Neural cell (in vitro differentiated cells): Measurements from ENCODE around the gene TTC8.

Experiments used
- EP300 ChIP-seq: fragments of 450-650 bp; conservative IDR thresholded peaks from 2 replicates; pipeline ENCODE4 v1.6.1; 2014; ENCODE audit warnings: antibody characterized with exemption, mild to moderate bottlenecking, moderate library complexity; ENCODE audit not compliant: poor library complexity, severe bottlenecking
- POLR2AphosphoS5 ChIP-seq: IDR thresholded peaks from 2 replicates; pipeline ENCODE4 v1.6.1; 2012
- TF ChIP-seq, protein P1 (sequence below): fragments of 450-650 bp; IDR thresholded peaks from 2 replicates; pipeline ENCODE4 v1.5.1; 2014; ENCODE audit warnings: antibody characterized with exemption, mild to moderate bottlenecking, moderate library complexity; ENCODE audit not compliant: poor library complexity, severe bottlenecking

DNA sequence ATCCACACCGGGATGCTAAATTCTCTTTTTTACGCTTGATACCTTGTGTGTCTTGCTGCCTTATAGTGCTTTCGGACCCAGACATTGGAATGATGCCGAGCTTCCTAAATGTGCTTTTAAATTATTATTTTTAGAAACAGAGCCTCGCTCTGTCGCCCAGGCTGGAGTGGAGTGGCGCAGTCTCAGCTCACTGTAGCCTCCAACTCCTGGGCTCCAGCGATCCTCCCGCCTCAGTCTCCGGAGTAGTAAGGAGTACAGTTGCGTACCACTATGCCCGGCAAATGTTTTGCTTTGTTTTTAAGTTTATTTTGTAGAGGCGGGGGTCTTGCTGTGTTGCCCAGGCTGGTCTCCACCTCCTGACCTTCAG is 31.2 kb upstream of the TTC8 start:
- TF ChIP-seq, protein P1, sequence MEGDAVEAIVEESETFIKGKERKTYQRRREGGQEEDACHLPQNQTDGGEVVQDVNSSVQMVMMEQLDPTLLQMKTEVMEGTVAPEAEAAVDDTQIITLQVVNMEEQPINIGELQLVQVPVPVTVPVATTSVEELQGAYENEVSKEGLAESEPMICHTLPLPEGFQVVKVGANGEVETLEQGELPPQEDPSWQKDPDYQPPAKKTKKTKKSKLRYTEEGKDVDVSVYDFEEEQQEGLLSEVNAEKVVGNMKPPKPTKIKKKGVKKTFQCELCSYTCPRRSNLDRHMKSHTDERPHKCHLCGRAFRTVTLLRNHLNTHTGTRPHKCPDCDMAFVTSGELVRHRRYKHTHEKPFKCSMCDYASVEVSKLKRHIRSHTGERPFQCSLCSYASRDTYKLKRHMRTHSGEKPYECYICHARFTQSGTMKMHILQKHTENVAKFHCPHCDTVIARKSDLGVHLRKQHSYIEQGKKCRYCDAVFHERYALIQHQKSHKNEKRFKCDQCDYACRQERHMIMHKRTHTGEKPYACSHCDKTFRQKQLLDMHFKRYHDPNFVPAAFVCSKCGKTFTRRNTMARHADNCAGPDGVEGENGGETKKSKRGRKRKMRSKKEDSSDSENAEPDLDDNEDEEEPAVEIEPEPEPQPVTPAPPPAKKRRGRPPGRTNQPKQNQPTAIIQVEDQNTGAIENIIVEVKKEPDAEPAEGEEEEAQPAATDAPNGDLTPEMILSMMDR = no peak
- TF ChIP-seq POLR2AphosphoS5 = no peak
- TF ChIP-seq EP300 = no peak
